ENCODE results near the gene FRAT1.
A peak's percentile ranks its signal among the peaks of the same experiment; 100 is the strongest.

FRAT1 gene

DNA sequence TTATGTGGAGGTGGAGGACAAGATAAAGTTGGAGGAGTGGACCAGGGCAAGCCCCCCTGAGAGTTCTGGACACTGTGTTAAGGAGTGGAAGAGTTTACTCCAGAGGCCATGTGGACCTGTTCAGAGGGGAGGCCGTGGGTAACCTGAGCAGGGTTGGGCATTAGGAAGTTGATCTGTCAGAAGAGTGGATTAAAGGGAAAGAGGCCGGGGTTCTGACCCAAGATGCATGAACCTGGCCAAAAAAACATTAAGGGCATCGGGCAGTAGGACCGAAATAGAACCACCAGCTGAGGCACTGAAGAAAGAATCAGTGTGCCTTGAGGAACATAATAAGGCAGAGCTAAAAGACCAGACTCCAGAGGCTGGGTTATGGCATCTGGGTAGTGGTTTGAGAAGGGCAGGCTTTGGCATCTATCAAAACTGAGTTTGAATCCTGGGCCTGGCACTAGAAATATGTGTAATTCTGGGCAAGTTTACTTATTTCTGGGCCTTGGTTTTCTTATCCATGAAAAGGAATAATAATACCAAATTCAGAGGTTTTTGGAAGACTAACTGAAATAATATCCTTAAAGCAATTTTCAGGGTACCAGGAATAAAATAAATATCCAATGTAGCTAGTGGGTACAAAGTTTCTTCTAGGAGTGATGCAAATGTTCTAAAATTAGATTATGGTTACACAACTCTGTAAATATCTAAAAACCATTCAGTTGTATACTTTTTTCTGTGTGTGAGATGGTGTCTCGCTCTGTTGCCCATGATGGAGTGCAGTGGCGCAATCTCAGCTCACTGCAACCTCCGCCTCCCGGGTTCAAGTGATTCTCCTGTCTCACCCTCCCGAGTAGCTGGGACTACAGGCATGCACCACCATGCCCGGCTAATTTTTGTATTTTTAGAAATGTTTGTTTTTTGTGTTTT, 10.9 kb upstream of the FRAT1 start:
- WGBS (ENCODE audit: insufficient coverage) = 85% methylated on average over 9 of the region's 10 CpGs
- H3K36me3 ChIP-seq (ENCODE audit: control insufficient read depth in 4 of 4, insufficient read depth in 4 of 4, low read length in 3 of 4) = no peaks in the 10 kb centered on the region
- ChIA-PET CTCF (interaction anchor here (1.0 to 1.6 kb wide), 2 partner anchors 11 to 20 kb away, joined by 3 to 4 read pairs; partner anchors contain the start of gene FRAT1), POLR2A (interaction anchor here (0.7 to 0.8 kb wide), 2 partner anchors 12 to 409 kb away, joined by 3 to 4 read pairs; no protein-coding TSS in a partner anchor)
- DNase-seq = no peak
- no peak overlapping the region for H3K27ac ChIP-seq (ENCODE audit: insufficient read depth in 1 of 2, low read depth in 1 of 2, low read length in 2 of 2, poor library complexity in 1 of 2, severe bottlenecking in 2 of 2)
- H3K9me3 ChIP-seq (ENCODE audit: control extremely low read depth in 1 of 5, control insufficient read depth in 4 of 5, insufficient read depth in 2 of 5, low read depth in 1 of 5, low read length in 4 of 5) = no peaks in the 10 kb centered on the region
- H3K4me3 ChIP-seq (ENCODE audit: control insufficient read depth in 1 of 7, extremely low read depth in 1 of 7, insufficient read depth in 4 of 7, low read depth in 2 of 7, low read length in 6 of 7) = no peak overlapping the region
- H3K27me3 ChIP-seq (replicated peaks in 2 of 5; ENCODE audit: control insufficient read depth in 4 of 5, insufficient read depth in 5 of 5, low read length in 4 of 5) = no peaks in the 10 kb centered on the region
- H3K4me1 ChIP-seq (ENCODE audit: control extremely low read depth in 1 of 4, control insufficient read depth in 4 of 4, insufficient read depth in 4 of 4, low read length in 3 of 4) = no peaks in the 10 kb centered on the region

DNA sequence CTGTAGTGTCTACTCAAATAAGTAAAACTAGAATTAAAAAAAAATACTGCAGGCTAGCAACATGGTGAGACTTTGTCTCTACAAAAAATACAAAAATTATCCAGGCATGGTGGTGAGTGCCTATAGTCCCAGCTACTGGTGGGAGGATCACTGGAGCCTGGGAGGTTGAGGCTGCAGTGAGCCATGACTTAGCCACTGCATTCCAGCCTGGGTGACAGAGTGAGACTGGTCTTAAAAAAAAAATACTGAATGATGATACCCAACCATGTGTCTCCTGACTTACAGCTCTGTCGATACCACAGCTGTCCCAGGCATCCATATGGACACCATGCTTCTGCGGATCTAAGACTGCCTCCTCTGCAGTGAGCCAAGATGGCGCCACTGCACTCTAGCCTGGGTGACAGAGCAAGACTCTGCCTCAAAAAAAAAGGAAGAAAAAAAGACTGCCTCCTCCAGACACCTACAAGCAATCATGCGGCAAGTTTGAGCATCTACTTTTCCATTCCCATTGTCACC, 7.9 kb upstream of the FRAT1 start:
- no peaks in the 10 kb centered on the region for H3K4me1 ChIP-seq (ENCODE audit: control extremely low read depth in 1 of 4, control insufficient read depth in 4 of 4, insufficient read depth in 4 of 4, low read length in 3 of 4)
- DNase-seq = no peak
- H3K9me3 ChIP-seq (ENCODE audit: control extremely low read depth in 1 of 5, control insufficient read depth in 4 of 5, insufficient read depth in 2 of 5, low read depth in 1 of 5, low read length in 4 of 5) = no peaks in the 10 kb centered on the region
- WGBS (ENCODE audit: insufficient coverage) = 95% methylated on average over 4 of the region's 4 CpGs
- POLR2A ChIA-PET = interaction anchor here (0.9 kb wide), 1 partner anchor 9 kb away, joined by 4 read pairs; no protein-coding TSS in a partner anchor
- H3K36me3 ChIP-seq (ENCODE audit: control insufficient read depth in 4 of 4, insufficient read depth in 4 of 4, low read length in 3 of 4) = no peaks in the 10 kb centered on the region
- H3K4me3 ChIP-seq (ENCODE audit: control insufficient read depth in 1 of 7, extremely low read depth in 1 of 7, insufficient read depth in 4 of 7, low read depth in 2 of 7, low read length in 6 of 7) = no peak overlapping the region
- CTCF ChIA-PET = interaction anchor here (1.0 to 1.4 kb wide), 3 partner anchors 9 to 32 kb away, joined by 3 read pairs; no protein-coding TSS in a partner anchor
- no peaks in the 10 kb centered on the region for H3K27me3 ChIP-seq (replicated peaks in 2 of 5; ENCODE audit: control insufficient read depth in 4 of 5, insufficient read depth in 5 of 5, low read length in 4 of 5)
- H3K27ac ChIP-seq (ENCODE audit: insufficient read depth in 1 of 2, low read depth in 1 of 2, low read length in 2 of 2, poor library complexity in 1 of 2, severe bottlenecking in 2 of 2) = no peak overlapping the region

DNA sequence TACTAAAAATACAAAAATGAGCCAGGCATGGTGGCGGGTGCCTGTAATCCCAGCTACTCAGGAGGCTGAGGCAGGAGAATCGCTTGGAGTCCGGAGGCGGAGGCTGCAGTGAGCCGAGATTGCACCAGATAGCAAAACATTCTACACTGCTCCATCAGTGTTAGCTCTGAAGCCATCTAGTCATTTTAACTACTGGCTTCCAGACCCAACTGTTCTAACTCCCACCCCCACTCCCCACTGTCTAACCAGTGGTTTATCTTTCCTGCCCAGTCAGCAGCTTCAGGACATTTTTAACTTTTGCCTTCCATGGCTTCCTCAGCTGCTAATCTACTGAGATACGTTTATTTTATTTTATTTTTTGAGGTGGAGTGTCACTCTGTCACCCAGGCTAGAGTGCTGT, 6.2 kb upstream of the FRAT1 start:
- Histone ChIP-seq H3K27me3 (replicated peaks in 2 of 5; ENCODE audit: control insufficient read depth in 4 of 5, insufficient read depth in 5 of 5, low read length in 4 of 5) (no peaks in the 10 kb centered on the region), H3K27ac (ENCODE audit: insufficient read depth in 1 of 2, low read depth in 1 of 2, low read length in 2 of 2, poor library complexity in 1 of 2, severe bottlenecking in 2 of 2) (no peak overlapping the region), H3K4me1 (ENCODE audit: control extremely low read depth in 1 of 4, control insufficient read depth in 4 of 4, insufficient read depth in 4 of 4, low read length in 3 of 4) (peaks cover 0 to 3% (median under 1%) of the 10 kb centered on the region in 4 experiments), H3K4me3 (ENCODE audit: control insufficient read depth in 1 of 7, extremely low read depth in 1 of 7, insufficient read depth in 4 of 7, low read depth in 2 of 7, low read length in 6 of 7) (no peak overlapping the region), H3K36me3 (ENCODE audit: control insufficient read depth in 4 of 4, insufficient read depth in 4 of 4, low read length in 3 of 4) (no peaks in the 10 kb centered on the region), H3K9me3 (ENCODE audit: control extremely low read depth in 1 of 5, control insufficient read depth in 4 of 5, insufficient read depth in 2 of 5, low read depth in 1 of 5, low read length in 4 of 5) (no peaks in the 10 kb centered on the region)
- CTCF ChIA-PET = interaction anchor here (1.1 to 1.4 kb wide), 3 partner anchors 8 to 21 kb away, joined by 3 read pairs; no protein-coding TSS in a partner anchor
- WGBS (ENCODE audit: insufficient coverage) = 80% methylated on average over 1 of the region's 6 CpGs
- DNase-seq = peak; percentile 26 to 73 (median 62)
- POLR2A ChIA-PET = no interaction called here

DNA sequence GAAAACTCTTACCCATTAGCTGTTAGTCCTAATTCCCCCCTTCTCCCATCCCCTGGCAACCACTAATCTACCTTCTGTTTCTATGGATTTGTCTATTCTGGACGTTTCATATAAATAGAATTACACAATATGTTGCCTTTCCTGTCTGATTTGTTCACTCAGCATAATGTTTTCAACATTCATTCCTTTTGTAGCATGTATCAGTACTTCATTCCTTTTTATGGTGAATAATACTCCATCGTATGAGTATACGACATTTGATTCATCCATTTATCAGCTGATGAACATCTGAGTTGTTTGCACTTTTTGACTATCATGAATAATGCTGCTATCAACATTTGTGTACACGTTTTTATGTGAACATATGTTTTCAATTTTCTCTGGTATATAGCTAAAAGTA, 4.4 kb upstream of the FRAT1 start:
- no peak for DNase-seq
- no peak overlapping the region for H3K4me3 ChIP-seq (ENCODE audit: control insufficient read depth in 1 of 7, extremely low read depth in 1 of 7, insufficient read depth in 4 of 7, low read depth in 2 of 7, low read length in 6 of 7)
- no peaks in the 10 kb centered on the region for H3K36me3 ChIP-seq (ENCODE audit: control insufficient read depth in 4 of 4, insufficient read depth in 4 of 4, low read length in 3 of 4)
- H3K27me3 ChIP-seq (replicated peaks in 2 of 5; ENCODE audit: control insufficient read depth in 4 of 5, insufficient read depth in 5 of 5, low read length in 4 of 5) = no peaks in the 10 kb centered on the region
- H3K27ac ChIP-seq (ENCODE audit: insufficient read depth in 1 of 2, low read depth in 1 of 2, low read length in 2 of 2, poor library complexity in 1 of 2, severe bottlenecking in 2 of 2) = no peak overlapping the region
- ChIA-PET POLR2A (no interaction called here), CTCF (interaction anchor here (1.0 to 1.4 kb wide), 2 partner anchors 9 to 13 kb away, joined by 4 to 5 read pairs; no protein-coding TSS in a partner anchor)
- H3K9me3 ChIP-seq (ENCODE audit: control extremely low read depth in 1 of 5, control insufficient read depth in 4 of 5, insufficient read depth in 2 of 5, low read depth in 1 of 5, low read length in 4 of 5) = no peaks in the 10 kb centered on the region
- peaks cover 0 to 8% (median 6%) of the 10 kb centered on the region in 4 experiments for H3K4me1 ChIP-seq (ENCODE audit: control extremely low read depth in 1 of 4, control insufficient read depth in 4 of 4, insufficient read depth in 4 of 4, low read length in 3 of 4)
- WGBS (ENCODE audit: insufficient coverage) = 93% methylated on average over 3 of the region's 4 CpGs

DNA sequence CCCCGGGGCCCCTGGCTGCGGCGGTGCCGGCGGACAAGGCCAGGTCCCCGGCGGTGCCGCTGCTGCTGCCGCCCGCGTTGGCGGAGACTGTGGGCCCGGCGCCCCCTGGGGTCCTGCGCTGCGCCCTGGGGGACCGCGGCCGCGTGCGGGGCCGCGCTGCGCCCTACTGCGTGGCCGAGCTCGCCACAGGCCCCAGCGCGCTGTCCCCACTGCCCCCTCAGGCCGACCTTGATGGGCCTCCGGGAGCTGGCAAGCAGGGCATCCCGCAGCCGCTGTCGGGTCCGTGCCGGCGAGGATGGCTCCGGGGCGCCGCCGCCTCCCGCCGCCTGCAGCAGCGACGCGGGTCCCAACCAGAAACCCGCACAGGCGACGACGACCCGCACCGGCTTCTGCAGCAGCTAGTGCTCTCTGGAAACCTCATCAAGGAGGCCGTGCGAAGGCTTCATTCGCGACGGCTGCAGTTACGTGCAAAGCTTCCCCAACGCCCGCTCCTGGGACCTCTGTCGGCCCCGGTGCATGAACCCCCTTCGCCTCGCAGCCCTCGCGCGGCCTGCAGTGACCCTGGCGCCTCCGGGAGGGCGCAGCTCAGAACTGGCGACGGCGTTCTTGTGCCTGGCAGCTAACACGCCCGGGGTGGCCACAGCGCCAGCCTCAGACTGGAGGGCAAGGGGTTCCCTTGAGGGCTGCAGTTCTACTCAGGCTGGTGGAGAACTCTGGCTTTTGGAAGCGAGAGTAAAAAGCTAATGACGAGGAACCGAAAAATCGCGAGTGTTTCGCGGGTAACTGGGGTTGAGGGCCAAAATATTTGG, 804 bp downstream of the FRAT1 start:
- no peaks in the 10 kb centered on the region for H3K36me3 ChIP-seq (ENCODE audit: control insufficient read depth in 4 of 4, insufficient read depth in 4 of 4, low read length in 3 of 4)
- POLR2A ChIA-PET = interaction anchor here (0.9 to 2.6 kb wide), 6 partner anchors 9 to 41 kb away, joined by 3 to 23 read pairs (median 4); partner anchors contain the start of gene FRAT2
- peak overlapping the region; percentile 68 to 91 (median 78) for H3K4me3 ChIP-seq (ENCODE audit: control insufficient read depth in 1 of 7, extremely low read depth in 1 of 7, insufficient read depth in 4 of 7, low read depth in 2 of 7, low read length in 6 of 7)
- CTCF ChIA-PET = interaction anchor here (0.7 to 2.6 kb wide), 11 partner anchors 8 to 80 kb away, joined by 3 to 31 read pairs (median 3); partner anchors contain the start of genes ARHGAP19 and FRAT2
- no peaks in the 10 kb centered on the region for H3K27me3 ChIP-seq (replicated peaks in 2 of 5; ENCODE audit: control insufficient read depth in 4 of 5, insufficient read depth in 5 of 5, low read length in 4 of 5)
- H3K27ac ChIP-seq (ENCODE audit: insufficient read depth in 1 of 2, low read depth in 1 of 2, low read length in 2 of 2, poor library complexity in 1 of 2, severe bottlenecking in 2 of 2) = no peak overlapping the region
- peak; percentile 75 to 86 (median 77) for DNase-seq
- under 1% methylated on average over 80 of the region's 83 CpGs for WGBS (ENCODE audit: insufficient coverage)
- peaks cover 15 to 36% (median 30%) of the 10 kb centered on the region in 4 experiments for H3K4me1 ChIP-seq (ENCODE audit: control extremely low read depth in 1 of 4, control insufficient read depth in 4 of 4, insufficient read depth in 4 of 4, low read length in 3 of 4)
- no peaks in the 10 kb centered on the region for H3K9me3 ChIP-seq (ENCODE audit: control extremely low read depth in 1 of 5, control insufficient read depth in 4 of 5, insufficient read depth in 2 of 5, low read depth in 1 of 5, low read length in 4 of 5)

DNA sequence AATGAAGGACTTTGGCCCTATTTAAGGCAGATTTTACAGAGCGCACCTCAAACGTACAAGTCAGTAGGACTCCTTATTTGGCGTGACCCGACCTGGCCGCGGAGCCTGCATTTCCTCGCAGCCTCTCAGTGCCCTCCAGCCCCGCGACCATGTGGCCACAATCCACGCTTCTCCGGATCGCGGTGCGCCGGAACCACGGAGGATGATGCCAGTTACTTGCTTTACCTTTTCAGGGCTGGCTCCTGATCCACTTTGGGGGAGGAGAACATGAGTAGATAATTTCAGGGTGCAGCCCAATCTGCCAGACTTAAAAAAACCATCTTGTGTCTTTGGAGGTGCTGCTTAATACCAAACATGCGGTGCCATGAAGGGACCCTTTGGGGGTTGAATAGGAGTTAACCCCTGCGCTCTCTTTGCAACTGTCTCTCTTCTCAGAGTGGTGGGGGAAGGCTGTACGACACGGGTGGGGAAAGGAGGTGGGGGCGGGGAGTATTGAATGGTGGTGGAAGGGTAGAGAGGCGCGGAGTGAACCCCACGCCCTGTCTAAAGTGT, 1.5 kb downstream of the FRAT1 start:
- H3K36me3 ChIP-seq (ENCODE audit: control insufficient read depth in 4 of 4, insufficient read depth in 4 of 4, low read length in 3 of 4) = no peaks in the 10 kb centered on the region
- no peak for DNase-seq
- no peaks in the 10 kb centered on the region for H3K9me3 ChIP-seq (ENCODE audit: control extremely low read depth in 1 of 5, control insufficient read depth in 4 of 5, insufficient read depth in 2 of 5, low read depth in 1 of 5, low read length in 4 of 5)
- no peaks in the 10 kb centered on the region for H3K27me3 ChIP-seq (replicated peaks in 2 of 5; ENCODE audit: control insufficient read depth in 4 of 5, insufficient read depth in 5 of 5, low read length in 4 of 5)
- H3K4me3 ChIP-seq (ENCODE audit: control insufficient read depth in 1 of 7, extremely low read depth in 1 of 7, insufficient read depth in 4 of 7, low read depth in 2 of 7, low read length in 6 of 7) = peak overlapping the region; percentile 68 to 91 (median 78)
- CTCF ChIA-PET = interaction anchor here (0.7 to 2.6 kb wide), 7 partner anchors 10 to 32 kb away, joined by 3 to 31 read pairs (median 4); partner anchors contain the start of genes ARHGAP19 and FRAT2
- H3K27ac ChIP-seq (ENCODE audit: insufficient read depth in 1 of 2, low read depth in 1 of 2, low read length in 2 of 2, poor library complexity in 1 of 2, severe bottlenecking in 2 of 2) = no peak overlapping the region
- POLR2A ChIA-PET = interaction anchor here (1.1 to 2.6 kb wide), 3 partner anchors 10 to 13 kb away, joined by 4 to 23 read pairs (median 4); partner anchors contain the start of gene FRAT2
- H3K4me1 ChIP-seq (ENCODE audit: control extremely low read depth in 1 of 4, control insufficient read depth in 4 of 4, insufficient read depth in 4 of 4, low read length in 3 of 4) = peaks cover 15 to 36% (median 30%) of the 10 kb centered on the region in 4 experiments
- under 1% methylated on average over 20 of the region's 24 CpGs for WGBS (ENCODE audit: insufficient coverage)
